Eye (tissue), 1 donor: ENCODE data around the gene TLE1.
"Not testable (repeated sequence)": the region's sequence is repeated elsewhere in the genome, so short reads cannot be mapped to it uniquely, and the experiment has no call there.

ENCODE experiments used
- DNase-seq: peaks from one replicate; pipeline ENCODE4 v3.0.0-alpha.2; 2015

Gene TLE1

DNA sequence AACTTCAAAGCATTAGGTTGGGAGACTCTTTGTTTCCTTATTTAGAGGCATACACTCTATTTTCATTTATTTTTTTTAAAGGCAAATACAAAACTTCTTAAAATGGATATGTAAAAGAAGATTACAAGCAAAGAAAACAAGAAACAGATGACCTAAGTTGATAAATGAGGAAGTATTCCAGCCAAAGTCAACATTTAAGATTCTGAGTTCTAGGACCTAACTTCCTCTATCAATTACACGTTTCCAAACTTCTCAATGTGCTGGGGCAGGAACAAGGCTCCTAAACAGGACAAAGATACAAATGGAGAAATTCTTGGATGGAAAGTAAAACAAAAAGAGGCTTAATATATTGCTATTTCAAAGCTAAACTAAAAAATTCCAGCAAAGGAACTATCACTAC is 89.5 kb downstream of the TLE1 start:
- no peak for DNase-seq

DNA sequence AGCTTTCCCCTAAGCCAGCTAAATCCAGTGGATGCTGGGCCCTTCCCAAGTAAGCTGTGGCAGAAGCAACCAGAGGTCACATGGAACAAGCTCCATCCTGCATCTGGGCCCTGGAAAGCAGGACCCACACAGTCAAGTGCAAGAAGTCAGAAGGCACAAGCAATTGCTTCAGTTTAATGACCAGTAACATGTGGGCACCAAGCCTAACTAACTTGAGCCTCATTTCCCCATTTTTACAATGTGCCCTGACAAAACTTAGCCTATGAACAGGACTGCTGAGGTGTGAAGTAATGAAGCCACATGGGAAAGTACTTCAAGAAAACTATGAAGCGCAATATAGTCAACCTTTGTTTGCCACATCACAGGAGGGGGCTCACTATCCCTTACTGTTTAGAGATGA is 90.5 kb downstream of the TLE1 start:
- DNase-seq = no peak

DNA sequence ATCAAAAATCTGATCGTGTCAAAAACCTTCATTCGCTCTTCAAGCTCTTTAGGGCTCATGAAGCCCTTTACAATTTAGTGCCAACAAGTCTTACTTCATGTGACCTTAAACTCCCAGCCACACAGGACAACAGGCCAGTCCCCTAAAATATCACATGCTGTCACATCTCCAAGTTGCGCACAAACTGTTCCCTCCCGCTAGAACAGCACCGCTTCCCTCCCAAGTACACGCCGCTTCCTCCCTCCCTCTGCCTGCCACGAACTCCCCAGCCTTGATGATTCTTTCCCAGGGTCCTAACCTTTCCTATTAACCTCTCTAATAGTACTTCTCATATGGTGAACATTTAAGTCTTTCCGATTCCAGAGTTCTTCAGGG is 91.2 kb downstream of the TLE1 start:
- no peak for DNase-seq

DNA sequence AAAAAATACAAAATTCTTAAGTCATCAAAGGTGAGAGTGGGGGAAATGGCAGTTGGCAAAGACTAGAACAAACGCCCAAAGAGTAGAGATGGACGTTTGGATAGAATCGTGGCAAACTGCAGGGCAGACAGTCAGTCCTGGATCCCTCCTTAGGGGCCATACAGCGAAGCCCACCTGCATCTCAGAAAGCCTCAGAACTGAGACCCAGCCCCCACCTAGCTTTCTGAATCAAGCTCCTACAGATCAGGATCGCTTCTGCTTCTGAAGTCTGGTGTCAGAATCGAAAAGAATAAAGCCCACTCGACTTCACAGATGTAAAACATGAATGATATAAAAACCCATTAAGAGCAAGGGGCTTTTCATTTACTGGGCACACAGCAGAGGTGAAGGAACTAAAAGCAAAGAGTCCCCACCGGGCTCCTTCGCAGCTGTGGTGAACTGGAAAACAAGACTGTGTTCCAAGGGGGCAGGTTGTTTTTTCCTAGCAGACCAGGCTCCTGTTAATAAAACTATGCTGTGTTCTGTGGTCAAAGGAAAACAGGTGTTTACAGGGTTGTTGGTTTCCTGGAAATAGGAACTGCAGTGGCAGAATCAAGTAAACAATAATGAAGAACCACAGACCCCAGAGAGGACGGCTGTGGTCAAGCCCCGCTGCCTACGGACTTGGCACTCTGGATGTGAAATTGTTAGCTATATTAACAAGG is 91.8 kb downstream of the TLE1 start:
- no peak for DNase-seq

DNA sequence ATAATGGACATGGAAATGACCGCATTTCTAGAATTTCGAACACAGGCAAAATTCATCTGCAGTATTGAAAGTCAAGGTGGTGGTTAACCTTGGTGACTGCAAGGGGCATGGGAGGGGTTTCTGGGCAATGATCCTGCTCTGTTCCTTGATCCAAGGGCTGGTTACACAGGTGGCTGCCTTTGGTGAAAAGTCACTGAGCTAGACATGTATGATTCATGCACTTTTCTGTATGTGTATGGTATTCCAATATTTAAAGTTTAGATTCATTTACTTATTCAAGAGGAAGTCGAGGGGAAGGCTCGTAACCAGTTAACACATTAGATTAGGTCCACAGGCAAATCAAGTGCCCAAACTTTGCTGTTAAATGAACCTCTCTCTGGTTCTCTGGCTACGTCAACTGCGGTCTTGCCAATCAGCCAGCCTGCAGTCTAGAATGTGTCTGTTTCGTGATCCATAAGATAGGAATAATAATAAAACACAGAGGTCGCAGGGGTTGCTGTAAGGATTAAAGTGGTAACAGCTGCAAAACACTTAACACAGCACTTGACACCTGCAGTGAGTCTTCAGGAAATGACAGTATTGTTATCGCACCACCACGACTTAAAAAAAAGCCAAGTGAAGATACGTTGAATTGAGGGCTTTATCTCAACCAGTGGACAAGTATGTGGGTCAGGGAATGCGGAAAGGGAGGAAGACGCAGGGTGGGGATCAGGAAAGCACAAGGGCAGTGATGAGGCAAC is 92.5 kb downstream of the TLE1 start:
- DNase-seq = no peak

DNA sequence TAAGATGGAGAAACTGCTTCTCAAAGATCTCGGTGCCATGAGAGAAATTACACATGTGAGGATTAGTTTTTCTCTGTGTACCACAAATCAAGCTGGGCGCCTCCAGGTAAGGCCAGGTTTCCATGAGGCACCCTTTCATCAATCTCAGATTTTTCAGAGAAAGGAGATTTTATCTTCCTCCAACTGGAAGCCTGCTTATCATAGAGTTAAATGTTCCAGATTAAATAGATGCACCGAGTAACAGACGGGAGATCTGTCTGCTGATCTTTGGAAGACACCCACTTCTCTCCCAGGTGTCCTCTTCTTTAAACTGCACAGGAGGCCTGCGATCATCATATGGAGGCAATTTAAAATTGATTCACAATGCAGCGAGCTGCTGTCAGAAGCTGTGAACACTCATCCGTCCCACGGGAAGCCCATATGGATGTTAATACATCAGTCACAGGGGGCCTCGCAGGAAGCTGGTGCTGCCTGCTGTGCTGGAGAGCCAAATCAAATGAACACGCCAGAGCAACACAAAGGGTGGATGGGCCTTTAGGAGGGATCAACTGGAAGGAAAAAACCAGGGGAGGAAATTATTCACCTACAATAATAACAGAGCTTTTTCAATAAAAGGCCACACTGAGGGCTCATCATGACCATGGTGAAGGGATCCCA is 93.3 kb downstream of the TLE1 start:
- DNase-seq = peak; percentile 64

DNA sequence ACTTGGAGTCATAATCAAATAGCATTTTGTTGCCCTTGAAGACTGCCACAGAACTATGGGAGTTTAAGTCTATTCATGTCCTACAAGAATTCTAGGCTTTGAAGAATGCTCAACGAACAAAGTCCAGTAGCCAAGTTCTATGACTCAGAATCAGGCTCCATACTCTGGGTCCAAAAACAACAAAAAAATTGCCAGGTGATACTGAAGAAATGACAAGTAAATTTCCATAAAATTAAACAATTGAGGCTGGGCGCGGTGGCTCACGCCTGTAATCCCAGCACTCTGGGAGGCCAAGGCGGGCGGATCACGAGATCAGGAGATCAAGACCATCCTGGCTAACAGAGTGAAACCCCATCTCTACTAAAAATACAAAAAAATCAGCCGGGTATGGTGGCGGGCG is 94.1 kb downstream of the TLE1 start:
- DNase-seq = not testable (repeated sequence)

DNA sequence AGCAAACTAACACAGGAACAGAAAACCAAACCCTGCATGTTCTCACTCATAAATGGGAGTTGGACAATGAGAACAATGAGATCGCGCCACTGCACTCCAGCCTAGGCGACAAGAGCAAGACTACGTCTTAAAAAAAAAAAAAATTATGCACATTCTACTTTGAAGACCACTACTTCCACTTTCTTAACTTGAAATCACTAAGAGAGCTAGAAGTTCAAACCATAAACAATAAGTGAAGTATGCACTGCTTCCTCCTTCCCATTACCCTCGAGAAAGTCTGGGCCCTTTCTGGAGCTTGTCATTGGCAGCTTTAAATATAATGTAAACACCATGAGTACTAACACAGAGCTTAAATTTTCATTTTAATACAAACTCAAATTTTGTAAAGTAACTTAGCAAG is 94.9 kb downstream of the TLE1 start:
- no peak for DNase-seq

DNA sequence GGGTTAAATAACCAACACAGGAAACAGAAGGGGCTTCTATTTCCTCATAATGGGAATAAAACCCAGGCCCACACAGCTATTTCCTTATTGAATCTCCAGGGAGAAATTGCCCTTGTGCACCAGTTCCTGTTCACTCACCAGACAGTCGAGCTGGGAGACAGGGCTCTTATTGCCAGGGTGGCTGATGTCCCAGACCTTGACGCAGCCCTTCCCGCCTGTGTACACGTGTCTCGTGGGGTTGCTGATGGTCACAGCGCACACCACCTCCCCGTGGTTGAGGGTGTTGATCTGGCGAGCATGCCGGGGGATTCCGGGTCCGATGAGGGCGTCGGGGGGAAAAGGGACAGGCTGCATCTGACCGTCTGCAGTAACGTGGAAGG is 96.5 kb downstream of the TLE1 start:
- no peak for DNase-seq

DNA sequence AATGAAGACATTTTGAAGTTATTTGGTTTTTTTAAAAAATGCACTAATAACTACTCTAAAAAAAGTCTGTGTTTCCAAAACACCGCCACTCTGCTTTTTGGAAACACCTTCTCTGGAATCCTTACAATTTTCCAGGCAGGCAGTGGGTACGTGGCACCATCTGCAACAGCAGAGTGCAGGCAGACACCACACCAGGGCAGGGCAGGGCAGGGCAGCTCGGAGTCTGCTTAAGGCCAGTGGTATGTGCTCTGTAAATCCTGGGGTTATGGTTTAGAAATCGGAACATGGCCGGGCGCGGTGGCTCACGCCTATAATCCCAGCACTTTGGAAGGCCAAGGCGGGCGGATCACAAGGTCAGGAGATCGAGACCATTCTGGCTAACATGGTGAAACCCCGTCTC is 97.6 kb downstream of the TLE1 start:
- no peak for DNase-seq

DNA sequence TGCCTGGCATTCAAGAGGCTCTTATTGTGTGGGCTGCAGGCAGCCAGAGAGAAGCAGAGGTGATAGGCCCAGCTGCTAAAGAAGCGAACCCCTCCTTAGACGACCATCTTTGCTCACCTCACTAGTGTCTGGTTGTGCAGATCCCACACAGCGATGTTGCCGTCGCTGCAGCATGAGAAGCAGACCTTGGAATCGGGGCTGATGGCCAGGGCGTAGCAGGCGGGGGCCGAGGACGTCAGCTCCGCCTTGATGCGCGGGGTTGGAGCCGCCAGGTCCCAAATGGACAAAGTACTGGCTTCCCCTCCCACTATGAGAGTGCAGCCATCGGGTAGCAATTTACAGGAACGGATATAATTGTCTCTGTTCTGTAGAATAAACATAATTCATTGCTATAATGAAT is 98.7 kb downstream of the TLE1 start:
- no peak for DNase-seq

DNA sequence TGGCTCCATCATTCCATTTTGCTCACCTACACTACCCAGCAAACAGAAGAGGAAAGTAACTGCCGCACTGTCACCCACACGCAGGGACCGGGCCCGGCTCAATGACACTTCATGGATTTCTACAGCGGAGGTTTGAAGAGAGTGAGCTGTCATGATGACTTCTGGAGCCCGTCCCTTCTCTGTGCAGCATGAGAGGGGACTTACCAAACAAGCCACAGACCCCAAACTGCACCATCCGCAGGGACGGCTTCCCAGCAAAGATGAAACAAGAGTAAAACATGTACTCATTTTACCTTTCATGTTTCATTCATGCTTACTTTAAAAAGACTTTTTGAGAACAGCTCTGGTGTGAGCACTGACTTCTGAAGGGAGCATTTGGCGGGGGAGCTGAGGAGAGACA is 99.5 kb downstream of the TLE1 start:
- no peak for DNase-seq

DNA sequence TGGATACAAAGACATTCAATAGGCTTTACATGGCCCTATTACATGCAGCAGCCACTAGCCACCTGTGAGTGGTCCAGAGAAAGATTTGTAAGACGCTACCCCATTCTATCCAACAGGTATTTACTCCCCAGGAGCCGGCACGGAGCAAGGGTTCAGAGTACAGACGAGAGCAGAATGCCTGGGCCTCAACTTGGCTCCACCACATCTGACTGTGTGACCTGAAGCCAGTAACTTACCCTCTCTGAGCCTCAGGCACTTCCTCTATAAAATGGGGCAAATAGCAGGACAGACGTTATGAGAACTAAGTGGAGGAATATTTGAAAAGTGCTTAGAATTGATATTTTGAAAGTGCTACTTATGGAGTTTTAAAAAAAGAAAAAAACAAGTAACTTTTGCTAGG is 100.0 kb downstream of the TLE1 start:
- DNase-seq = no peak

DNA sequence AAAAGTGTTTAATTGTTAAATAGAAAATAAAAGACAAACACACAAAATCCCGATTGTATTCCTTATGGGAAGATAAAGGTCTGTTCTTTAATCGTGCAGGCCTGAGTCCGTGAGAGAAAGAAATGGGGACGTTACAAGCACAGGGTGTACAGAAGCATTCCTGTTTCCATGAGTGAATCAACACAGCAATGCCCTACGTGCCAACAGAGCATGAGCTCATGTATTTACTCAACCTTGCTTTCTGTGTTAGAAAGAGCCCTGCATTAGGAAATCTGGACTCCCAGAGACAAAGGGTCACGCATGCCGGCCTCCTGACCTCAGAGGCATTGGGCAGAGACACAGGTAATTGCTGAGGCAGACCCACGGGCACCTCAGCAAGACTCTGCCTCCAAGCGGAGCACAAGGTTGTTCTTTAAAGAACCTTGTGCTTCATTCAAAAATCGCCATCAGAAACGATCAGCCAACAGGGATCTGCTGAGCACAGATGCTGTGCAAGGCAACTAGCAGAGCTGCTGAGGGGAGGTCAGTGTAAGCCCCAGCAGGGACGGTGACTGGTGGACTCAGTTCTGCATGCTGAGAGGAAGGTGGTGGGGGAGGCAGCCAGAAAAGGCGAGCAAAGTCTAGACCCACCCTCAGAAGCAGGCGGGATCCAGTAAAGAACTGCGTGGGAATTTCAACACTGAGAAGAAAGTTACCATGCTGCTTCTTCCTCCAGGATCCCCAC is 101.0 kb downstream of the TLE1 start:
- peak; percentile 61 for DNase-seq

DNA sequence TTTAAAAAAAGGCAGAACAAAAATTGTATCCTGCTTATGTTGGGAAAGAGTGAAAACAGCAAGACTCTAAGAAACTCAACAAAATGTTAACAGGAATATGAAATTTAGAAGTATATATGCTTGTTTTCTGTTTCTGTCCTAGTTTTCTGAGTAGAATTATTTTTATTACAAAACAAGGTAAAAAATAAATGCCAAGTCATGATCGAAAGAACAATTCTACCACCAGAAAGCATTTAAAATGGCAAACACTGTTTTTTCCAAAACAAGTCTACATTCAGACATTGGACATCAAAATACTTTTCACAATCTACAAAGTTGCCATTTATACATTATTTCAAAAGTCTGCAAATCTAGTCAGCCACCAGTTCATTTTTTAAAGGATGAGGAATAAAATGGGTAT is 102.6 kb downstream of the TLE1 start:
- no peak for DNase-seq

DNA sequence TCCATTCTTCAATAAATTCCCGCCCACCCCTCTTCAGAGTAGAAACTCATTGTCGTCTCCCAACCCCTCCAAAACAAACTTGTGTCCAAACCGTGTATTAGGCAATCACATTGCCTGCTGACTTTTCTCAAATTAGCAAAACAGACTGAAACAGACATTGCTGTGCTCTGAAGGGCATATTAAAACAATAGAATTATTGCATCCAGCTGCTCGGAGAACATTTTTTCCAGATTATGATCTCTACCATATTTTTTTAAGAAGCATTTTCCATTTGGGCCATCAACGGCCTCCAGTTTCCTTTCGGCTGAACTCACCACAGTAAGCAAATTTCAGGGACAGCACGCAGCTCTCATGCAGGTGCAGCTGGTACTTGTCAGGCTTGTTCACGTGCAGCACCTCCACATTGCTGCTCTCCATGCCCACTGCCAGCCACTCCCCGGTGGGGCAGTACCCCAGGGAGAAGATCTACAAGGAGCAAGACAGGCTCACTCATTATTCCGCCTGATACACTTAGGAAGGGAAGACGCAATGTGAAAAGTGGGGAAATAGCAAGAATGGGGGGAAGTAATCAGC is 104.1 kb downstream of the TLE1 start:
- no peak for DNase-seq

DNA sequence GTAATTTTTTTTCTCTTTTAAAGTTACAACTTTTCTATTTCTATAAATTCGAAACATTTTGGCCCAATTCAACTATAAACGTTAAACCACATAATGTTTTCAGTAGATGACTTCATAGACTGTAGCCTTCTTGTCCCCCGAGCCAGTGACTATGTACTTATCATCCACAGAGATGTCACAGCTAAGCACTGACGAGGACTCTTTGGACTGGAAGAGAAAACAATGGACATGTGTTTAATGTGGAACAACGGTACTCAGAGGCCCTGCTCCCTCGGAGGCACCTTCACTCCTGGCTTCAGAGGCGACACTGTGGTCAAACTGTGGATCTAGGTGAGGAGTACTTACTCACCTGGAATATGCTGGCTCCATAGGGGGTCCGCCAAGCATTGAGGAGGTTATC is 105.2 kb downstream of the TLE1 start:
- no peak for DNase-seq

DNA sequence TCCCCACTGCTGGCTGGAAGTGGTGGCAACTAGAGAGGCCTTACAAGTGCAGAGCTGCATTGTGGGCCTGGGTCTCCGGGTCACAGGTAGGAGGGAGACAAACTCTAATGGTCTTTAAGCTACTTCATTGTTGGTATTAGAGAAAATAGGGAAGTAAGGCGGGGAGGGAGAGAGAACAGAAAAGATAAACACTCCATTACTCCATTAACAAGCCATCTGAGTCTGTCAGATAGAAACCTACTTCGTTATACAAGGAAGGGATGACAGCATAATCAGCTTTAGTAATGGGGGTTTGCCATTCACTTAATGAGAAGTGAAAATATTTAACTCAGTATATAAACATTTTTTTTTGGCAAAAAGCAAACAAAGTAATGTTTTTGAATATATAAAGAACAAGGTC is 107.4 kb downstream of the TLE1 start:
- no peak for DNase-seq

DNA sequence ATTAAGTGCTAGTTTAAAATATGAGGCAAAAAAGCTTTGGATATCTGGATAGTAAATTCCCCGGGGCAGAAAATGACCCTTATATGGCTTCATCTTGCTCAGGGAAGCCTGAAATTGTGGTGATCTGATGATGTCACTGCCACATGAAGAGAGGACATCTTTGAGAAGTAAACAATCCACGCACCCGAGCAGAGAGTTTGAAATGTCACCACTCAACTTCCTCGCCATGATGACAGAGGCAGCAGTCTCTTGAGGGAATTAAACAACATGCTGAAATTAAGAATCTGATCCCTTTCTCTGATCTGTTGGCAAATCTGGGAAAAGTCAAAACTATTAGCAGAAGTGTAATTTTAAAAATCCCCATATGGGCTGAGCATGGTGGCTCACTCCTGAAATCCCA is 110.0 kb downstream of the TLE1 start:
- DNase-seq = no peak

DNA sequence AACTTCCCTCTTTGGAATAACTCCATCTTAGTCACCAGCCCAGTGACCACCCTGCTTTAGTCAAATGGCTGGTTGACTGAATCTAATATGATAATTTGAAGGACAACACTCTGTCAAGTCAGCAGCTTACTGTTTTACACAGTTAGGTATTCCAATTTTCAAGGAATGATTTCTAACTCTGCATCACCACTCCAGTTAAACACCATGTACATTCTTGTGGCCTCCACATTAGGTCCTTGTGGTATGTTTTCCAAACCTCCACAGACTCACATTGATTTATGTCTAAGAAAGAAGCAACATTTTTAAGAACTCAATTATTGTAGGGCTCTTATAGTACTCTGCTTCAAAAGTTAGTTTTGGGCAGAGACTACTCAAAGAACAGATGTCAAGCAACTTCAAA is 110.7 kb downstream of the TLE1 start:
- no peak for DNase-seq

DNA sequence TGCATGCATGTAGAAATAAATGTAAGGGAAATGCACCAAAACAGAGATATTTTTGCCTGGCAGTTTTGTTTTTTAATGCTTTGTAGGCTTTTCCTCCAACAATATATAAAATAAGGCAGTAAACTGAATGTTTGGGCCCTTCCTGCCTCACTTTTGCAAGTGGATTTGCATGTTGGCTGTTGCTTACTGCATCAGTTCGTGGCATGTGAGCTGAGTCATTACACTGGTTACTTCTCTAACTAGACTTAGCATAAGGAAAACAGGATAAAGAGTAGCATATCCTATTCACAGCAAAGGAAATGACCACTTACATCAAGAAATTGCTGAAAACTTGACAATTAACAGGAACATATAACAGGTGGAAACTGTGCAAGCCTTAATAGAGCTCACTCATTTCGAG is 113.4 kb downstream of the TLE1 start:
- DNase-seq = no peak

DNA sequence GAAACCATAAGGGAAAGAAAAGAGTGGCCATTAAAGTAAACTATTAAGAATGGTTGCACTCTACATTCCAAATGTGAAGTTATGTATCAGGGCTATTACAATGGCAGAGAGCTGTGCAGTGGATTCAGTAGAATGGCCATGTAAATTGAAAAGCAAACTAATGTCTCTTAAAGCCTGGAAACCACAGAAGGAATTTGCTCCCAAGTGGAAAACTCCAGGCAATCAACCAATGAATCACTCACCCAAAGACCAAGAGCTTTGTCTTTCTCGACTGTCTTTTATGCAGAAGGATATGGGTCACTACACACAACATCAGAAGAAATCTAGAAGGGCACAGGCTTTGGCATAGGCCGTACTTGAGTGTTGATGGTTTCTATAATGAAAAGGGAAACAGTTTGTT is 114.9 kb downstream of the TLE1 start:
- peak; percentile 50 for DNase-seq
